COLO668 (cell line): Measurements from ENCODE around the gene SH3D21.

Experiments
- DNase-seq: peaks from one replicate; lab custom pipeline; 2025; ENCODE audit not compliant: unreplicated experiment; lab: John Stamatoyannopoulos, UW

SH3D21 gene

DNA sequence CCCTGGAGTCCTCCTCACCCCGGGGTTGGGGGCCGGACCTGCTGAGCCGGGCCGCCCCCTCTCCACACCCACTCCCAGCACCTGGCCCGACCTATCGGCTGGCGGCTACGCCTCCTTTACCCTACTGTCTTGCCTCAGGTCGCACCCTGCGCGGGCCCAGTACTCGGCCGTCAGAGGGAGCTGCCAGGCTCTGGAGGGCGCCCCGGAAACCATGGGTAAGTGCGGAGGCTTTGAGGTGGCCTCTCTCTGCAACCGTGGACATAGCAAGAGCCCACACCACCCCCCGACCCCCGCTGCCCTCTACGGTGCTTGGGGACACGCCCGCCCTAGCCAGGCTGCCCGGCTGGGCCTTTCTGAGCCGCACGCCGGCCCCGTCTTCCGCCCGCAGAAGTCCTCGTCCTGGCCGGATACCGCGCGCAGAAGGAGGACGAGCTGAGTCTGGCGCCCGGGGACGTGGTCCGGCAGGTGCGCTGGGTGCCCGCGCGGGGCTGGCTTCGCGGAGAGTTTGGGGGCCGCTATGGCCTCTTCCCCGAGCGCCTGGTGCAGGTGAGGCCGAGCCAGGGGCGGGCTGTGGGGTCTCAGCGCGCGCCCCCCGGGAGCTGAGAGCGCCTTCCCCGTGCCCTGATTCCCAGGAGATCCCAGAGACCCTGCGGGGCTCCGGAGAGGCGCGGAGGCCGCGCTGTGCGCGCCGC is at the start of gene SH3D21:
Gene SH3D21 (plus strand): TSS at position 159 of the 692 bp plus-strand sequence. CDS start 53 bp downstream, at position 212.
- DNase-seq = peak; percentile 83

GRCh38 chr1:36256558-36257374 is 49.4 kb upstream of the SH3D21 start:
- no peak for DNase-seq

DNA sequence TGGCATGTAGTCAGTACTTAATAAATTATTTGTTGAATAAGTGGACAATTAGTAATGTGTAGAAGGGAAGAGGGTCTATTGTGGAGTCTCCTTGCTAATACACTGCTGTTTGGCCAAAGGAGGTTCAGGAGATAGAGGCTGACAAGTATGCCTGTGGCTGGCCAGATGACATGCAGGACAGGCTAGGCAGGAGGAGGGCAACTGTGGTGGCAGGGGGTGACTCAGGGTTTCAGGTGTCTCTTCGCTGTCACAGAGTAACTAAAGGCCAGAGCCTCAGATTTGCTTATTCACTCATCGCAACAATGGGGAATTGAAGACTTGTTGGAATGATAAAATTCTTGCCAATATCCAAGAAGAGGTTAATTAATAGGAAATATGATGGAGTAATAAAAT is 48.8 kb upstream of the SH3D21 start:
- DNase-seq = no peak

DNA sequence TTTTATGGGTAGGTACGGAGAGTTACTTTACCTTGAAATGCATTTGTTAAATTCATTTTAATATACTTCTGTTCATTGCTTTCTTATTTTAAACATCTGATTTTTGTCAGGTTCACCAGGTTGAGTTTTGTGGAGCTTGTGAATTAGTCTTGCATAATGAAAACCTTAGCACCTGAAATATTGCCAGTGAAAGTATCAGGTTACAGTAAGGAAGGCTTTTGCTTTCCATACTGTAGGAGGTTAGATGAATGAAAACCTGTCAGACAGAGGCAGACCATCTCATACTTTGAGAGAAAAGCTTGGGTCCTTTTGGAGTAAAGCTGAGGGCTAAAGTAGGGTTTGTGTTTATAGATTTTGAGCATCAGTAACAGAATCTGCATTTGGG is 47.2 kb upstream of the SH3D21 start:
- DNase-seq = no peak

- no peak for DNase-seq
These were observed 37.2 kb upstream of the SH3D21 start for GRCh38 chr1:36268981-36269380.

DNA sequence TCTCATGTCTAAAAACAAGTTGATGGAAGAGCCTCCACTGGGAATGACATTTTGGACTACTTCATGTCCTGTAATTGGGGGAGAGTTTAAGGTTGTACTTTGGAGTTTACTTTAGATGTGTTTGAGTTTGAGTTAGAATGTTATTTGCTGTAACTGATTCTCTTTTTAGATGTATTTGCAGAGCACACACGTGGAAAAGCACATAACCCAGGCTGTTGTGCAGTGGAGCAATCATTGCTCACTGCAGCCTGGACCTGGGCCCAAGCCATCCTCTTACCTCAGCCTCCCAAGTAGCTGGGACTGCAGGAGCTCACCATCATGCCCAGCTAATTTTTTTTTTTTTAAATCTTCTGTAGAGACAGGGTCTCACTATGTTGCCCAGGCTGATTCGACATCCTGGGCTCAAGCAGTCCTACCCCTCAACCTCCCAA is 36.7 kb upstream of the SH3D21 start:
- DNase-seq = no peak

GRCh38 chr1:36273024-36273423 is 33.1 kb upstream of the SH3D21 start:
- DNase-seq = no peak

DNA sequence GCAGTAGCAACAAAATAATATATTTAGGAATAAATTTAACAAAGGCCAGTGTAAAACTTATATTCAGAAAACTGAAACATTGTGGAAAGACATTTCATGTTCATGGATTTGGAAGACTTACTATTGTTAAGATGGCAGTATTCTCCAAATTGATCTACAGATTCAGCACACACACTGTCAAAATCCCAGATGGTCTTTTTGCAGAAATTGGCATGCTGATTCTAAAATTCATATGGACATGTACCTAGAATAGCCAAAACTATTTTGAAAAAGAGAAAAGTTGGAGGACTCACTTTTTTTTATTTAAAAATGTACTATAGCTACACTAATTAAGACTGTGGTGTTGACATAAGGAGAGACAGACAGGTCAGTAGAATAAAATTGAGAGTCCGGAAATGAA is 32.0 kb upstream of the SH3D21 start:
- no peak for DNase-seq

DNA sequence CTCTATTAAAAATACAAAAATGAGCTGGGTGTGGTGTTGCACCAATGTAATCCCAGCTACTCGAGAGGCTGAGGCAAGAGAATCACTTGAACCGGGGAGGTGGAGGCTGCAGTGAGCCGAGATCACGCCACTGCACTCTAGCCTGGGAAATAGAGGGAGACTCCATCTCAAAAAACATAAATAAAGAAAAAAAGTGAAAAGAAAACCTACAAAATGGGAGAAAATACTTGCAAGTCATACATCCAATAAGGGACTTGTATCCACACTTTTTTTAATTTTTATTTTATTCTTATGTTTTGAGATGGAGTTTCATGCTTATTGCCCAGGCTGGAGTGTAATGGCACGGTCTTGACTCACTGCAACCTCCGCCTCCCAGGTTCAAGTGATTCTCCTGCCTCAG is 29.5 kb upstream of the SH3D21 start:
- DNase-seq = no peak

GRCh38 chr1:36279110-36279788 is 26.9 kb upstream of the SH3D21 start:
- no peak for DNase-seq

DNA sequence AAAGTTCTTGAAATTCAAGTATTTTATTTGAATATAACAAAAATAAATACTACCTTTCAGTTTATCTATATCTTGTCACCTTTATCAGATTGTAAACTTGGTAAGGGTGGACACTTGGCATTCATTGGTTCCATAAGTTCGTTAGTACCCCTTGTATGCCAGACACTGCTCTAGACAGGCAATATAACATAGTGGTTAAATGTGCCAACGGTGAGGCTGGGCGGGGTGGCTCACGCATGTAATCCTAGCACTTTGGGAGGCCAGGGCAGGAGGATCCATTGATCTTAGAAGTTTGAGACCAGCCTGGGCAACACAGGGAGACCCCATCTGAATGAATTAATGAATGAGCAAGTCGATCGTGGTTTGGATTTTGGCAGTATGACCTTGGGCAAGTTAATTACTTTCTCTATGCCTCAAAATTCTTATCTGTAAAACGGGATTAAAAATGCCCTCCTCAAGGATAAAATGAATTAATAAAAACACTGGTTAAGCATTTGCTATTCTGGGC is 26.3 kb upstream of the SH3D21 start:
- DNase-seq = no peak

GRCh38 chr1:36284061-36284460 is 22.1 kb upstream of the SH3D21 start:
- DNase-seq = no peak

DNA sequence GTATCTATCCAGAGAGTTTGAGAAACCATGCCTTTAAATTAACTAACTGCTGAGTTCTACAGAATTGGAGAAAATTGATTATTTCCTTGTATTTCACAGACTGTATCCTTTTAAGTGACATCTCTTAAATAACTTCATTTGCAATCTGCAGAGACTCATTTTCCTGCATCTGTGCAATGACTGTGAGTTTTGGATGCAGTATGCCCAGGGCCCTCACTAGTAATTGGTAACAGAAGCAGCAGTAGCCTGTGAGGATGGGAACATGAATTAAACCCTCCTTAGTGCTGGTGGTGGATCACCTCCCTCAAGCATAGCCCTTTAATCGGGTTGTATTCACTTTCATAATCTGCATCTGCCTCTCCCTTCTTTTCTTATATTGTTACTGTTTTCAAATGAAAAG is 21.7 kb upstream of the SH3D21 start:
- no peak for DNase-seq

DNA sequence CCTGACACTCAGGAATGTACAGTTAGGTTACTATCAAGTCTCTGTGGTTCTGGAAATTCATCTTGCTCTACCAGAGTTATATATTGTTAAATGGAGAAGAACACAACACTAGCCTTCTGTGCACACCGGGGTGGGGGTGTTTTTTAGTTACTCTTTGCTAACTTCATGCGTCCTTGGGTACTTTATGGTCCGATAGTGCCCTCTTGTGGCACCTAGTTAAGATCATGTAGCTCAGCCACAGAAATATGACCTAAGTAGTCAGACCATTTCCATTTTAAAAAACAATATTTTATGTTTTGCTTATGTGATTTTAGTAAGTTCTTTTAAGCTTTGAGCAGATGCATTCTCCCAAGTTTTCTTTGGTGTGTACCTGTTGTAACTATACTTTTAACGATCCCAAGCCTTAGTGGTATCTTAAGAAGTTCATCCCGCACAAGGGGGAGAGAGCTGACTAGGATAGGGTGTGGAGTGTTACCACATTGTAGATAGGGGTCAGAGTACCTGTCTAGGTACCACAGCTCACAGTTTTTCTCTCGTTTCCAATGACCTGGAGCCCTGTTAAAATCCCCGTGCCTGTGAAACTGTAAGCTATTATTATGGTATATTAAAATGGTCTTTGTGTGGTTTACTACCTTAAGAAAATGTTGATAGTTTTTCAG is 20.6 kb upstream of the SH3D21 start:
- peak; percentile 72 for DNase-seq

DNA sequence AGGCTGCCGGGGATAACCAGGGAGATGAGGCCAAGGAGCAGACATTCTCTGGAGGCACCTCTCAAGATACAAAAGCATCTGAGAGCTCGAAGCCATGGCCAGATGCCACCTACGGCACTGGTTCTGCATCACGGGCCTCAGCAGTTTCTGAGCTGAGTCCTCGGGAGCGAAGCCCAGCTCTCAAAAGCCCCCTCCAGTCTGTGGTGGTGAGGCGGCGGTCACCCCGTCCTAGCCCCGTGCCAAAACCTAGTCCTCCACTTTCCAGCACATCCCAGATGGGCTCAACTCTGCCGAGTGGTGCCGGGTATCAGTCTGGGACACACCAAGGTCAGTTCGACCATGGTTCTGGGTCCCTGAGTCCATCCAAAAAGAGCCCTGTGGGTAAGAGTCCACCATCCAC is 19.4 kb upstream of the SH3D21 start:
- DNase-seq = no peak

DNA sequence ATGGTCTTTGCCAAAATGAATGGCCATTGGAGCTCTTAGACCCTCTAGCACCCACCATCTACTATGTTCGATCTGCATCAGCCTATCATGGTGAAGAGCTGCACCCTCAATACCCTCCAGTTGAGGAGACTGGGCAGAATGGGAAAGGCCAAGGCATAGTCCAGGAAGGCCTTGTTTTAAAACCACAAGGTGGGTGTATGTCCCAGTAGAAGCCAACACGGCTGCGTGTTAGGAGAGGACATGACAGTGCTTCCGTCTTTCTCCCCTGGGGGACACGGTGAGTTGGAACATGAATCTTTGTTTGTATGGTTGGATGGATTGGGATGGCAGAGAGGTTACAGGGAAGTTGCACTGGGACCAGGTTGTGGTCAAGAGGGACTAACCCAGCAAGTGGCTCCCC is 18.6 kb upstream of the SH3D21 start:
- no peak for DNase-seq

DNA sequence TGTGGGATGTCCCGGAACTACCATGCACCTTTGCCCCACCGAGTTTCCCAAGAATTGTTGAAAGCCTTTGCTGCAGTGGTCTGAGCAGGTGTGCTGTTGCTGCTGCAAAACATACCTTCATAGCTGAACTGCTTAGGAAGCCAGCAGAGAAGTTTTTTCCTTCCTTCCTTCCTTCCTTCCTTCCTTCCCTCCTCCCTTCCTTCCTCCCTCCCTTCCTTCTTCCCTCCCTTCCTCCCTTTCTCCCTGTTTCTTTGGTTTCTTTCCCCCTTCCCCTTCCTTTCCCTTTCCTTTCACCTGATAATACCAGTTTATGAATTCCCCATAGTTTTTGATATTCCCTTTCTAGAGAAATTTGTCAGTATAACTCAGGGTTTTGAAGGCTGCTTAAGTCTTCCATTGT is 10.8 kb upstream of the SH3D21 start:
- no peak for DNase-seq

- DNase-seq = no peak
These were observed 9.1 kb upstream of the SH3D21 start for GRCh38 chr1:36297062-36297461.

- DNase-seq = no peak
These were observed 7.5 kb upstream of the SH3D21 start for GRCh38 chr1:36298640-36299039.

- no peak for DNase-seq
These were observed 5.6 kb upstream of the SH3D21 start for GRCh38 chr1:36300526-36300925.

DNA sequence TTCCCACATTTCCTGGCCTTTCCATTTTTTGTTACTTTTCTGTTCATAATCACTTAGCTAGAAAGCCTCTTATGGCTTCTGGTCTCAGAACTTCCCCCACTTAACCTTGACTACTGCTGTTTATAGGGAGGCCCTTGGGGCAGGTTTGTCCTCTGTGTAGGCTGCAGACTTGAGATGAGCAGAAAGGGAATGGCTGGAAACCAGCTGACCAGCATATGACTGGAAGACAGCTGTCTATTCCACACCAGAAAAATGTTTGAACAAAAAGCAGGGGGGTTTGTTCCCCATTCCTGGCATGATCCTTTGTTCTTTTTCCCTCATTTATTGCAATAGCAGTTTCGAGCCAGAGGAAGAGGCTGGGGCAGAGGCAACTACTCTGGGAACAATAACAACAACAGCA is 4.9 kb upstream of the SH3D21 start:
- DNase-seq = no peak
